ENCODE measurements around the gene L3MBTL1. TPM values are rescaled to one million over a fixed set of nuclear protein-coding genes. Genes with fewer than 3 reads are reported as not detected.
"Not testable (repeated sequence)": the region's sequence is repeated elsewhere in the genome, so short reads cannot be mapped to it uniquely, and the experiment has no call there.

The L3MBTL1 gene
- total RNA-seq: 1.7 and 2.4 TPM in 2 replicates

- peak; percentile 11 to 54 for DNase-seq (ENCODE audit: low read depth in 2 of 2)
These were observed at the start of gene L3MBTL1 for GRCh38 chr20:43507150-43508080. Gene L3MBTL1, plus strand, starts transcription at chr20:43507697. Its CDS starts 5,807 bp downstream, at chr20:43513504.

DNA sequence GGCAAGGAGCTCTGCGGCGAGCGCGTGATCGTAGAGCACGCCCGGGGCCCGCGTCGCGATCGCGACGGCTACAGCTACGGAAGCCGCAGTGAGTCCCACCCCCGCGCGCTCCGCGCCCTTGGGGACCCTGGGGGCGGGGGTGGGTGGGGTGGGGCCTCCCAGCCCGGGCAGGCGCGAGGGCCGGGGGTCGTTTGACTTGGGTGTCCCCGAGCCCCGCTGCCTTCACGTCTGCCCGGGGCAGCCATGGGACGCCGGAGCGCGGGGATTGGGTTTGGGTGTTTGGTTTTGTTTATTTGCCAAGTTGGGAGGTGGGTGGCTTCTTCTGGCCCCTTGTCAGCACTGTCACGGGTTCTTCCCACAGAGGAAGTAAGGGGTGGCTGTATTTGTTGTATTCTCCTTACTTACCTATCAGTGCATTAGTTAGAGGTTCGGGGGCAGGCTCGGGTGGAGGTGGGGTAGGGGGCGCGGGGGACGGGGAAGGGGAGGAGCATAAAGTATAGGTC, 49.0 kb upstream of the L3MBTL1 start:
- DNase-seq (ENCODE audit: low read depth in 2 of 2): peak in 1 of 2 donors; percentile 38

DNA sequence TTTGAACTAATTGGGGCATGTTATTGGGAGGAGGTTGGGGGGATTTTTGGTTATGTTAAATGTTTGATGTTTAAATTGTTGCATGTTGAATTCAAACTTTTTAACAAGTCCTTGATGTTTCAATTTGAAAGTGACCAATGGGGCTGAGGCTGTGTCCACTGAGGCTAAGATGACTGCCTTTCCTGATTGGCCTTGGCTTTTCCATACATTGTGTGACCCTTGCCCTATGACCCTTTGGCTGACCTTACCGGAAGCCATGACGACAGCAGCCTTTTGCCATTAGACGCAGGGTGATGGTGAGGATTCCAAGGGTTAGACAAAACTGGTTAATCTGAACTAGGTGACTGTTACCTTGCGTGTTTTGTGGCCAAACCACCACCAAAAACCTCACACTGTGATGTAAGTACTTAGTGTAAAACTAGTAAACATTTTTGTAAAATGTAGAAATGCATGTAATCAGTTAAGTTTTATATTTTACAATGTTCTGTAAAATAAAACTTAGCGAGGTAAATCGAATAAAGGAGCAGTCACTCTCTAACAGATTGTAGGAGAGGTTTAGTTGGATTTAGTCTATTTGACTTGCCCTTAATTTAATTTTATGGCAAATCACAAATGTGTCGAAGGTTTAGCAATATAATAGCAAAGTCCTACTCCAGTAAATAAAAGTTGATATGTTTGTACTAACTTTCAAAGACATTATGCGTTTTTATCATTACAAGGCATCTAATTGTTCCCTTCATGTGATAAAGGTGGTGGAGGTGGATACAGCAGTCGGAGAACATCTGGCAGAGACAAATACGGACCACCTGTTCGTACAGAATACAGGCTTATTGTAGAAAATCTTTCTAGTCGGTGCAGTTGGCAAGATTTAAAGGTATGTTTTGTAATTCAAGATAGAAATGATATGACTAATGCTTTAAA, 48.2 kb upstream of the L3MBTL1 start:
- DNase-seq (ENCODE audit: low read depth in 2 of 2): peak in 1 of 2 donors; percentile 28

DNA sequence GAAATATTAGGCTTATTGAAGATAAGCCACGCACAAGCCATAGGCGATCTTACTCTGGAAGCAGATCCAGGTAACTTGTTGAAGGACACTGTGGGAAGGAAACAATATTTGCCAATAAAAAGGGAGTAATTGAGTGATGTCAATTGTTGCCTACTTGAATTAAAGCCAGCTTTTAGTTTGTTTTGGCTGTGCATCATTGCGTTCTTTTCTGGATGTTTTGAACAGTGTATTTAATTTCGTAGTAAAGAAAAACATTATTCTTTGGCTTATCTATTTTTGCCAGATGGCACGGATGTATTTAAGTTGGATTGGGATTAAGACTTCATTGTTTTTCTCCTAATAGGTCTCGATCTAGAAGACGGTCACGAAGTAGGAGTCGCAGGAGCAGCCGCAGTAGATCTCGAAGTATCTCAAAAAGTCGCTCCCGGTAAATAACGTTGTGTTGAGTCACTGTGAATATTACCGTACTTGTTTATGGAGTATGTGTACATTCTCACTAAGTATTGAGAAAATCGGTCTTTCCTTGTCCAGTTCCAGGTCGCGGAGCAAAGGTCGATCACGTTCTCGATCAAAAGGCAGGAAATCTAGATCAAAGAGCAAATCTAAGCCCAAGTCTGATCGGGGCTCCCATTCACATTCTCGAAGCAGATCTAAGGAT, 47.2 kb upstream of the L3MBTL1 start:
- DNase-seq (ENCODE audit: low read depth in 2 of 2): peak; percentile 51 to 81

DNA sequence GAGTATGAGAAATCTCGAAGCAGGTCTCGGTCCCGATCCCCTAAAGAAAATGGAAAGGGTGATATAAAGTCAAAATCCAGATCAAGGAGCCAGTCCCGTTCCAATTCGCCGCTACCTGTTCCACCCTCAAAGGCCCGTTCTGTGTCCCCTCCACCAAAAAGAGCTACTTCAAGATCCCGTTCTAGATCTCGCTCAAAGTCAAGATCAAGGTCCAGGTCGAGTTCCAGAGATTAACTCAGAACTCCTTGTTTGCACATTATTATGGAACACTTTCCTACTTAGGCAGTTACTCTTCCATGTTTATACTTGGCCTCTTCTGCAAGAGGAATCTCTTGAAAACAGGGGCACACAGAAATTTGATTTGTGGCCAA, 46.7 kb upstream of the L3MBTL1 start:
- no peak for DNase-seq (ENCODE audit: low read depth in 2 of 2)

DNA sequence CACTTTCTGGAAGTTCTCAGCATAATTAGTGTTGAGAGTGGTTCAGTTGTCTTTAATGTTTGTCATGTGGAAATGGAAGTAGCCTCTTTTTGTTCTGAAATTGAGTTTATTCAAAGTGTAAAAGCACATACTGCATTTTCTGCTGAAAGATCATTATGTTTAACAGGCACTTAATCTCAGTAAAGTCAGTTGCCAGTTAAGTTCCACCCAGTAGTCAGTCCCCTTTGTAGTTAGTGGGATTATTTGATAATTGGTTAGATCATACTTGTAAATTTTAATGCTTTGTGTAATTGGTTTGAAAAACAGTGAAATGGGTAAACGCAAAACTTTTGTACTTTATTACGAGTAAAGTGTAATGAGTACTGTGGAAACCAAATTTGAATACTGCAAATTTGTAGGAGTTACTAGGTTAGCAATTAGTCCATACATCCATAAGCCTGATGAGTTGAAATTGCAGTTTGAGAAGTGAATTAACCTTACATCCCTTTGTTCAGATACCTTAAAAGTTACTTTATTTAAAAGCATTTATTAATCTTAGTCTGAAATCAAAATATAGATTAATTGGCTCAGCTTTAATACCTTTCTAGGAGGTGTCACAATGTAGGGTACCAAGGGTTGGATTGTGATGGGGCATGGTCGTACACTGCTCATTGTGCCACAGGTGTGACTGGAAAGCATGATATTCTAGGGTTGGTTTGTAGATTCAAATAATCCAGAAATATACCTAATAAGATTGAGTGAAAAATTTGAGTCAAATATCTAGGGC, 45.4 kb upstream of the L3MBTL1 start:
- DNase-seq (ENCODE audit: low read depth in 2 of 2): no peak

DNA sequence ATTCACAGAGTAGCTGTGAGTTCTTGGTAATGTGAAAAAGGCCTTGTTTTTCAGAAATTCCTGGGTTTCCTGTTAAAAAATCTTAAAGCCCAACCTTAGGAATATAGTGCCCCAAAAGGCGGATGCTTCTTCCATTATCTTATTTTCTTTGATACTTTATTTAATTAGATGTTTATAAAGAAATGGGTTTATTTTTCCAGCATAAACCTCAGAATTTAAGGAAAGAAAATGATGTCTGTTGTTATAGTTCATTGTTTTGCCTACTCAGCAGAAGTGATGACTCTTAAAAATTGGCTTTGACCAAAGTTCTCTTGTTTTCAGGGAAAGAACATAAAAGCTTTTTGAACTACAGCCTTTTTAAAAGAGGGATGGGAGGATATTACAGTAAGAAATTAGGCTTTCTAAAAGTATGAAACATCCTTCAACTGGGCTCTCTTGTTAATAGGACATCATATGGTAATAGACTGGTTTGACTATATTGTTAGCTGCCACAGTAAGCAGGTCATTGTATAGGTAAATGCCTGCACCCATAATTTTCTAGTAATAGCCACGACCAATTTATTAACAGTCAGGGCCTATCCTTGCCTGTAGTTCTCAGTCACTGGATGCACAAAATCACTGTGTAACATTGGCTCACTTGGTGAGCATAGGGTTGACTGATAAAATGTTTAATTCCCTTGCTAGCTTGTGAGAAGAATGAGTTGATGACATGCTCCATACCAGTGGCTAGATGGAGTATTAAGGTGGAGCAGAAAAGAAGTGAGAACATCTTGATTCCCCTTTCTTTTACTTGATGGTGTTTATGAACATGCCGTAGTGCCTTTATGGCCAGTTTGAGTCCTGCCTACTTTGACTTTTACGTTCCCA, 44.6 kb upstream of the L3MBTL1 start:
- DNase-seq (ENCODE audit: low read depth in 2 of 2): no peak

DNA sequence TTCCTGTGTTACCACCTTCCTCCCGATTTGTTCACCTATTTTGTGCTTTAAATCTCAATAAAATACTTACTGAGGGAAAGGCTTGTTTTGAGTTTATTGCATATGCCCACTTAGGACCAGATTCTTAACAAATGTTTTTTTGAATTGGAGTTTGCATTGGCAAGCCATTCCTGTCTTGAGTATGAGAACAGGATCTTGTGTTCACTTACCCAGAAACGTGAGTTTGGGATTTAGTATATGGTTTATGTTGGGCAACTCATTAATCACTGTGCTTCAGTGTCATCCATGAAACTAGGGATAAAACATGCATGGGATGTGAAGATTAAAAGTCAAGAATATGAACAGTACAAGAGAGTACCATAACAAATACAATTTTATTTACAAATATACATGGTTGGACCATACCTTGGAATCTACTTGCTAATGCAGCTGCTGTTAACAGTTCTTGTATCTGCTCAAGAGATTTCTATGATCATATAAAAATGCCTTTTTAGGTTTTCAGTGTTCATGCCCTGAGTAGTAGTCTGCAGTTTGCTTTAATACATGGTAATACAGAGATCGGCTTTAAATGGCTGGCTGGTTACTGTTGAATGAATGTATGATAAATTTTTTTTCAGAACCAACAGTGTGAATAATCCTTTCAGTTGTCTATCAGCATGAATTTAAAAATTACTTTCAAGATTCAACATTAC, 43.8 kb upstream of the L3MBTL1 start:
- no peak for DNase-seq (ENCODE audit: low read depth in 2 of 2)

GRCh38 chr20:43464219-43464790, 43.2 kb upstream of the L3MBTL1 start:
- no peak for DNase-seq (ENCODE audit: low read depth in 2 of 2)

- no peak for DNase-seq (ENCODE audit: low read depth in 2 of 2)
These were observed 41.9 kb upstream of the L3MBTL1 start for GRCh38 chr20:43465625-43465943.

DNA sequence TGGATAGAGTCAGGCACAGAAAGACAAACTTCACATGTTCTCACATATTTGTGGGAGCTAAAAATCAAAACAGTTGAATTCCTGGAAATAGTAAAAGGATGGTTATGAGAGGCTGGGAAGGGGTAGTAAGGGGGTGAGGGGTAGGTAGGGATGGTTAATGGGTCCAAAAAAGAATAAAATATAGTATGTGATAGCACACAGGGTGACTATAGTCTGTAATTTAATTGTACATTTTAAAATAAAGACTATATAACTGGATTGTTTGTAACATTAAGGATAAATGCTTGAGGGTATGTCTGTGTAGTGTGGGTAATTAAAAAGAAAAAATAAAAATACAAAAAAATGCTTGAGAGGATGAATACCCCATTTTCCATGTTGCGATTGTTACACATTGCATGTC, 39.9 kb upstream of the L3MBTL1 start:
- DNase-seq (ENCODE audit: low read depth in 2 of 2): no peak

DNA sequence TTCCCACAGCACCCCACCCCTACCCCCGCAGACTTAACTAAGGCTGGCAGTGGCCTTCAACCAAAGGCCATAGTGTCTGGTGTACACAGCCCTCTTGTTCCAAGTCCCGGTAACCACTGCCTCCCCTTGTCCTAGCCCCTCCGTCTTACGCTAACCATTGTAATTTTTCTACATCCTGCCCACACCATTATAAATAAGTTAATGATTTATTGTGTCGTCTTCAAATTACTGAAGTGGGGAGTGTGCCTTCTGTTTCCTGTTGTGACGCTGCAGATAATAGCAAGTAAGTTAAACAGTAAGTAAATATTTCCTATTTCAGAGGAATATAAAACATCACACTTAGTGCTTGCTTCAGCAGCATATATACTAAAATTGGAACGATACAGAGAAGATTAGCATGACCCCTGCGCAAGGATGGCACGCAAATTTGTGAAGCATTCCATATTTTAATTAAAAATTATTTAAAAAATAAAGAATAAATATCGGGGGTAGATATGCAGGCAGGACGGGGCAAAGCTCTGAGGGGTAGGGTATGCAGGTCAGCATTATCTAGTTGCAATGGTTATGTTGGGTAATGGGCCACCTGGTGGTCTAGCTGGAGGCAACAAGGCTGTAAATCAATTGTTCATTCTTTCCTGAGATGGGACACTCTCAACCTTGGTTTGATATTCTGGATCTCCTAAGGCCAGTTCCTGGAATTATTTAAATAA, 34.7 kb upstream of the L3MBTL1 start:
- DNase-seq (ENCODE audit: low read depth in 2 of 2): no peak

GRCh38 chr20:43473381-43473704, 34.2 kb upstream of the L3MBTL1 start:
- DNase-seq (ENCODE audit: low read depth in 2 of 2): no peak

DNA sequence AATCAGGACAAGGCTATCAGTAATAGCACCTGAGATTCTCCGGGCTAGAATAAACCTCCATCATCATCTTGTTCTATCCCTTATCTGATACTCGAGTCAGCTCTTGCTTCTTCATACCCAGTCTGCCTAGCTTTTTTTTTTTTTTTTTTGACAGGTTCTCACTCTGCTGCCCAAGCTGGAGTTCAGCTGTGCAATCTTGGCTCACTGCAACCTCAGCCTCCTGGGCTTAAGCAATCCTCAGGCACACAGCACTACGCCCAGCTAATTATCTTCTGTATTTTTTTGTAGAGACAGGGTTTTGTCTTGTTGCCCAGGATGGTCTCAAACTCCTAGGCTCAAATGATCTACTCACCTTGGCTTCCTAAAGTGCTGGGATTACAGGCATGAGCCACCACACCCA, 30.3 kb upstream of the L3MBTL1 start:
- DNase-seq (ENCODE audit: low read depth in 2 of 2): no peak

DNA sequence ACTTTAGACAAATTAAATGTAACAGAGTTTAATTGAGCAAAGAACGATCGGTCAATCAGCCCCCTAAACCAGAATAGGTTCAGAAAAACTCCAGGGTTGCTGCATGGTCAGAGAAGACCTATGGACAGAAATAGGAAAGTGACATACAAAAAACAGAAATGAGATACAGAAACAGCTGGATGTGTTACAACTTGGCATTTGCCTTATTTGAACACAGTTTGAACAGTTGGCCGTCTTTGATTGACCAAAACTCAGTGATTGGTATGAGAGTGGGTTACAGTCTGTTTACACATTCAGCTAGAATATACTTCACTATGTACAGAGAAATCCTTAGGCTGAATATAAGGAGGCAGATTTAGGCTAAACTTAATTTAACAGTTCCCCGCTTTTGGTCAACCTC, 29.9 kb upstream of the L3MBTL1 start:
- DNase-seq (ENCODE audit: low read depth in 2 of 2): no peak

DNA sequence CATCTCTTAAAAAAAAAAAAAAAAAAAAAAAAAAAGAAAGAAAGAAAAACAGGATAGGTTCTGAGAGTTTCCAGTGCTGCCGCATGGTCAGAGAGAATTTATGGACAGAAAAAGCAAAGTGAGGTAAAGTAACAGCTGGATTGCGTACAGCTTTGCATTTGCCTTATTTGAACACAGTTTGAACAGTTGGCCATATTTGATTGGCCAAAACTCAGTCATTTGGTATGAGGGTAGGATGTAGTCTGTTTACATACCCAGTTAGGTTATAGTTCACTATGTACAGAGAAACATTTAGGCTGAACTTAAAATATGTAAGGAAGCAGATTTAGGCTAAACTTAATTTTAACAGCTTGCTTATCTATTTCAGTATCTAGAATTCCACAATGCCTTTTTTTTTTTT, 17.5 kb upstream of the L3MBTL1 start:
- no peak for DNase-seq (ENCODE audit: low read depth in 2 of 2)

GRCh38 chr20:43492101-43492500, 15.4 kb upstream of the L3MBTL1 start:
- DNase-seq (ENCODE audit: low read depth in 2 of 2): no peak

- DNase-seq (ENCODE audit: low read depth in 2 of 2): no peak
These were observed 12.1 kb upstream of the L3MBTL1 start for GRCh38 chr20:43495388-43495787.

GRCh38 chr20:43502021-43502420, 5.5 kb upstream of the L3MBTL1 start:
- DNase-seq (ENCODE audit: low read depth in 2 of 2): not testable (repeated sequence)
